Posterior vena cava (tissue), 2 donors: ENCODE data around the gene CLPTM1L. TPM values are rescaled to one million over a fixed set of nuclear protein-coding genes. Genes with fewer than 3 reads are reported as not detected.
"Not testable (repeated sequence)": the region's sequence is repeated elsewhere in the genome, so short reads cannot be mapped to it uniquely, and the experiment has no call there.

Experiments used
- DNase-seq: peaks from one replicate; pipeline ENCODE4 v3.0.0-alpha.2; 2020; ENCODE audit warnings: low spot score
- intact Hi-C, 2 donors: fragments of 100-400 bp; cut with DNase I; formaldehyde crosslinking; loops; one replicate each; pipeline versions ENCODE4 v1.14.1 to v1.14.2; 2022 to 2023
- total RNA-seq, 2 donors: library from RNA; stranded (reverse); fragmentation: NEBNext Ultra II Directional; extraction: Animal tissue kit (Norgen Biotek cat#: 25700); gene quantifications; one replicate each; pipeline ENCODE4 v1.2.1, GENCODE V29; 2021
- donor health status: DM: yes; HTN: yes; CAD: no.
- donor health status: DM: yes; HTN: yes; CAD: no.

The CLPTM1L gene
- total RNA-seq, 2 donors from 2014 or later: 56.5 to 65.9 TPM

GRCh38 chr5:1343931-1344901 lies 683 bp downstream of the CLPTM1L start:
- intact Hi-C loops: no loop called here
- no peak for DNase-seq

GRCh38 chr5:1343315-1343751 lies 1.6 kb downstream of the CLPTM1L start:
- intact Hi-C loops: no loop called here
- no peak for DNase-seq

- DNase-seq, intact Hi-C loops: not testable (repeated sequence)
Measured at GRCh38 chr5:1342711-1343110, 2.2 kb downstream of the CLPTM1L start.

DNA sequence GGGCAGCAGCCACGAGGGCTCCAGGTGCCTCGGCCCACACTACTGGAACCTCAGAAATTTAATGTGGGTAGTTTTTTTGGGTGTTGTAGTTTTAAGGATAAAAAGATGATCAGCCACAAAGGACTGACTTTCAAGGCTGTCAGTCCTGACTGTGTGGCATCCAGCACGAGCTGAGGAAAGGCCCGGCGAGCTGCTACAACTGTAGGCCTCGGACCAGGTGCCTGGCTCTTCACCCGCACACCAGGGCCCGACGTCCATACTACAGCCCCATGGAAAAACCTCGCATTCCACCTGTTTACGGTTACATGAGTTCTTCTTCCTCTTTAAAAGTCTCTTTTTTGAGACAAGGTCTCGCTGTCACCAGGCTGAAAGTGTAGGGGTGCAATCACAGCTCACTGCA lies 2.6 kb downstream of the CLPTM1L start:
- intact Hi-C loops: no loop called here
- DNase-seq: no peak

DNA sequence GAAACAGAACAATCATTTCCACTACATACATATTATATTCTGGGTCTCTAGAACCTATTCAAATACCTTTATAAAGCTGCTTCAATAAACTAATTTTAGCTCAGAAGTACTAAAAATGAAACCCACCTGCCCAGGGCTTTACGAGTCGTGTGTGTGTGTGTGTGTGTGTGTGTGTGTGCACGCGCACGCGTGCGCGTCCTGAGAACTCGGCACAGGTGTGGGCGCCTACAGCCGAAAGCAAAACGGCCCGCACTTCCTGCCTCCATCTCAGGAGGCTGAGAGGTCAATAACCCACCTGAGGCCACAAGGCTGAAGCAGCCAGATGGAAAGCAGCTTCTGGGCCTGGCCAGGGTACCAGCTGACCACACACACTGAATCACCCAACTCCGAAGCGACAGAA lies 3.0 kb downstream of the CLPTM1L start:
- no peak for DNase-seq
- intact Hi-C loops: no loop called here

DNA sequence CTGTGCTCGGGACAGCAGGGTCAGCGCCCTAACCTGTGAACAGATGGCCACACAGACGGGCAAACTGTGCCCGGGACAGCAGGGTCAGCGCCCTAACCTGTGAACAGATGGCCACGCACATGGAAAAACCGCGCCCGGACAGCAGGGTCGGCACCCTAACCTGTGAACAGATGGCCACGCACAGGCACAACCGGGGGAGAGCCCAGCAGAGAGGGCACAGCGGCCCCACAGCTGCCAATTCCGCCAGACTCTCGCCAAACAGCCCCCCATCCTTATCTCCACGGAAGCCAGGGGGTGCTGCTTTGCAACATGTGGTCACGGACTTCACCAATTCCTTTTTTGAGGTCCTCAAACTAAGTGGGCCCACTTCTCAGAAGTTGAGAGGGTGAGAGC lies 5.1 kb downstream of the CLPTM1L start:
- intact Hi-C loops, DNase-seq: not testable (repeated sequence)

- intact Hi-C loops, DNase-seq: not testable (repeated sequence)
Measured at GRCh38 chr5:1339139-1339817, 5.6 kb downstream of the CLPTM1L start.

GRCh38 chr5:1338506-1339070 lies 6.3 kb downstream of the CLPTM1L start:
- DNase-seq: no peak

GRCh38 chr5:1338196-1338490 lies 6.8 kb downstream of the CLPTM1L start:
- no peak for DNase-seq
- intact Hi-C loops: no loop called here

More at GRCh38 chr5:1338506-1339070, 6.3 kb downstream of the CLPTM1L start:
- intact Hi-C loops: no loop called here

DNA sequence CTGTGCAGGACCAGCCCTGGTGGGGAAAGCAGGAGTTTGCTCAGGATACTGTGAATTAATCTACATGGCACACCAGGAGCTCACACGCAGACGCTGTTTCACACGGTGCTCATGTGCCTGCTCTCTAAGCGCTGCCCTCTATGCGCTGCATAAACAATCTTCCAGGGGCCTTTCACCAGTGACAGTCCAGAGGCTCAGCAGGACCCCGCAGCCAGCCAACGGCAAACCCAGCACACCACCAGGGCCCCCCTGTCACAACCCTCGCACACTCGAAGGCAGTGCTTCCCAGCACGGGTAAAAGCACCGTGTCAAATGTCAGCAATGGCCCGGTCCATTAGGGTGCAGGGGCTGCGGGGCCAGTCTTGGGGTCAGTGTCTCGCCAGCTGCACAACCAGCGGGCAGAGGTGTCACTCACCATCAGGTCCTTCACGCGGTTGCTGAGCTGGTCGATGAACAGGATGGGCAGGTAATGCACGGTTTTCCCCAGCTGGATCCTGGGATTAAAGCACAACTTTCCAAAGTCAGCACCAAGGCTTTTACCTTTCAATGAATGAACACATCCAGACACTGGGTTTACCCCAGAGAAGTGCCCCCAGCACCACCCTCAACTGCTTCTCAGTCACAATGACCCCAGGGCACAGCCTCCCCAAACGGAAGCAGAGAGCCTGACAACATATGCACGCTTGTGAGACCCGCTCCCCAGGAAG lies 7.3 kb downstream of the CLPTM1L start:
- DNase-seq: no peak
- intact Hi-C loops: no loop called here

DNA sequence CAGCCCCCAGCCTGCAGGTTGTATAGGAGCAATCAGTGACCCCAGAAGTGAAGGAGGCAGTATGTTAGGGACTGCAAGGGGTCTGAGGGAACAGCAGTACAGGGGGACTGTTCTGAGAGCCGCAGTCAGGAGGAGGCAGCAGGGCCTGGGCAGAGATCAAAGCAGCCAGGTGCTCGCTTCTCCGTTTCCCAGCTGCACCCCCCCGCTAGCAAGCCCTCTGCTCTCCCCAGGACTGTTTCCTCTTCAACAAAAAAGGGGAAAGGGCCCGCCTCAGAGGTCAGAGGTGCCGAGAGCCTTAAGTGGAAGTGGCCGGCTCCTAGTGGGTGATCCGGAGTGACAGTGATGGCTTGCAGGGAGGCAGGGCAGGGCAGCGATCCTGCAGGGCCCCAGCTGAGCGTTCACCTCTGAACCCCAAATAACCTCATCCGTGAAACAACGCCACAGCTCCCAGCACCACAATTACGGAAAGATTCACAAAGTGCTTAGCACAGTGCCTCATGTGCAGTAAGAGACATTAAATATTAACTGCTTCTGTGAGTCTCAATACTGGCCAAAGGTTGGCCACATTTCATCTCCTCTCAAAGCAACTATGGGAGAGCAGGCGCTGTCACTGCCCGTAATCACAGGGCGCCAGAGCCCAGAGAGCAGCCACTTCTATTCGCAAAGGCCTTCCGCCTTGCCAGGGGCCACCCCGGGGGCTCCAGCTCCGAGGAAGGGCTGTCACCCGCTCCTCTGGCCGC lies 8.0 kb downstream of the CLPTM1L start:
- intact Hi-C loops: no loop called here
- DNase-seq: no peak

GRCh38 chr5:1336106-1336561 lies 8.8 kb downstream of the CLPTM1L start:
- intact Hi-C loops: no loop called here
- no peak for DNase-seq

DNA sequence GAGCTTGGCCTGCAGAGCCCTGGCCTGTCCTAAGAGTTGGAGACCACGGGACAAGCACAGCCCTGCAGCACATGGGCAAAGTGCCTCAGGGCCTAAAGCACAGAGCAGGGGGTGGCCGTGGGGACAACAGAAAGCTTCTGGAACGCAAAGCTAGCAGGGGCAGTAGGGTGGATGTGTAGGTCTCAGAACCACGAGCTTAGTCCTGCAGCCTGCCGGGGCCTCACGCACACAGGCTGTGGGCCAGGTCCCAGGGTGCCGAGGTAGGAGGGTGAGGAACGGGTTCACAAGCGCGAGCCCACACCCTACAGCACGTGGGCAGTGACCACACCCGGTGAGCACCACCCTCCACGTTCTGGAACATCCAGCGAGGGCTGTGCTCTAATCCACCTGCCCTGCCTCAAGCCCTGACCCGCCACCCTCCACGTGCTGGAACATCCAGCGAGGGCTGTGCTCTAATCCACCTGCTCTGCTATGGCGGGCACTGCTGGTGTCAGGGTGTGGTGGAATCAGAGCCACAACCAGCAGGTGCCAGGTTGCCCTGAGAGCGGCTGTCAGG lies 9.3 kb downstream of the CLPTM1L start:
- no peak for DNase-seq
- intact Hi-C loops: no loop called here

- intact Hi-C loops: no loop called here
- DNase-seq: no peak
Measured at GRCh38 chr5:1334831-1335539, 9.9 kb downstream of the CLPTM1L start.

DNA sequence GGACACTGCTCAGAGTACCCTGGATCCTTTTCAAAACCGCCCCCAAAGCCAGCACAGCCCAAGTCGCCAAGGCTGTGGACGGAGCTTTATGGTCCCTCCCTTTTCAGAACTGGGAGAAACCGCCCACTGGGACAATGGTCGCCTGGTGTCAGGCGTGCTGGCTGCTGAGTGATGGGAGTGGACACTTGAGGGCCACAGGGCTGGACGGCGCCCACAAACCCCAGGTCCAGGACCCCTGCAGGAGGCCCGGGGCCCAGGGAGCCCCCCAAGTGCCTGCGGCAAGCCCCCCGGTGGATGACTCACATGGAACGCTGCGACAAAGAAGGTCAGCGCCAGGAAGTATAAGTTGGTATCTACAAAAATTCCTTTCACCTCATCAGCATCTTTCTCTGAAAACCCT lies 10.9 kb downstream of the CLPTM1L start:
- intact Hi-C loops: no loop called here
- no peak for DNase-seq

- intact Hi-C loops, DNase-seq: not testable (repeated sequence)
Measured at GRCh38 chr5:1333286-1333685, 11.6 kb downstream of the CLPTM1L start.

- intact Hi-C loops: no loop called here
- DNase-seq: peak; percentile 74
Measured at GRCh38 chr5:1332461-1333001, 12.4 kb downstream of the CLPTM1L start.
